HG02610 (cell line): ENCODE measurements around the gene RRP9.
"Not testable (repeated sequence)": the region's sequence is repeated elsewhere in the genome, so short reads cannot be mapped to it uniquely, and the experiment has no call there.

Experiments used
- ATAC-seq: cut with Tn5 transposase; IDR thresholded peaks from one replicate; pipeline ENCODE4 v1.9.1; 2021; ENCODE audit warnings: mild to moderate bottlenecking, moderate library complexity; ENCODE audit not compliant: unreplicated experiment

The RRP9 gene

GRCh38 chr3:51916418-51916817, 25.3 kb downstream of the RRP9 start:
- ATAC-seq = no peak

GRCh38 chr3:51908026-51908425, 33.7 kb downstream of the RRP9 start:
- ATAC-seq = no peak

- ATAC-seq = no peak
These were observed 37.5 kb downstream of the RRP9 start for GRCh38 chr3:51904034-51904823.

GRCh38 chr3:51902361-51902760, 39.3 kb downstream of the RRP9 start:
- not testable (repeated sequence) for ATAC-seq

GRCh38 chr3:51900043-51900442, 41.7 kb downstream of the RRP9 start:
- ATAC-seq = not testable (repeated sequence)

- ATAC-seq = no peak
These were observed 44.3 kb downstream of the RRP9 start for GRCh38 chr3:51897391-51897790.

- no peak for ATAC-seq
These were observed 44.9 kb downstream of the RRP9 start for GRCh38 chr3:51896607-51897305.

- no peak for ATAC-seq
These were observed 46.8 kb downstream of the RRP9 start for GRCh38 chr3:51894939-51895338.

GRCh38 chr3:51894391-51894790, 47.3 kb downstream of the RRP9 start:
- no peak for ATAC-seq

GRCh38 chr3:51891242-51892039, 50.3 kb downstream of the RRP9 start:
- ATAC-seq = no peak

GRCh38 chr3:51888463-51889105, 53.1 kb downstream of the RRP9 start:
- no peak for ATAC-seq

GRCh38 chr3:51887620-51888019, 54.1 kb downstream of the RRP9 start:
- no peak for ATAC-seq

- ATAC-seq = no peak
These were observed 55.3 kb downstream of the RRP9 start for GRCh38 chr3:51886447-51886846.
